COLO829 (cell line): ENCODE results near the gene ADK.
A peak's percentile ranks its signal among the peaks of the same experiment; 100 is the strongest.
"Not testable (repeated sequence)": the region's sequence is repeated elsewhere in the genome, so short reads cannot be mapped to it uniquely, and the experiment has no call there.

Experiments
- DNase-seq: peaks from one replicate; pipeline ENCODE4 v3.0.0; 2012; ENCODE audit warnings: low spot score

Gene ADK

GRCh38 chr10:74558403-74558802 lies 407.4 kb downstream of the ADK start:
- no peak for DNase-seq

GRCh38 chr10:74558897-74559296 lies 407.9 kb downstream of the ADK start:
- DNase-seq = no peak

GRCh38 chr10:74568896-74569295 lies 417.9 kb downstream of the ADK start:
- not testable (repeated sequence) for DNase-seq

- DNase-seq = not testable (repeated sequence)
Measured at GRCh38 chr10:74573497-74573896, 422.5 kb downstream of the ADK start.

DNA sequence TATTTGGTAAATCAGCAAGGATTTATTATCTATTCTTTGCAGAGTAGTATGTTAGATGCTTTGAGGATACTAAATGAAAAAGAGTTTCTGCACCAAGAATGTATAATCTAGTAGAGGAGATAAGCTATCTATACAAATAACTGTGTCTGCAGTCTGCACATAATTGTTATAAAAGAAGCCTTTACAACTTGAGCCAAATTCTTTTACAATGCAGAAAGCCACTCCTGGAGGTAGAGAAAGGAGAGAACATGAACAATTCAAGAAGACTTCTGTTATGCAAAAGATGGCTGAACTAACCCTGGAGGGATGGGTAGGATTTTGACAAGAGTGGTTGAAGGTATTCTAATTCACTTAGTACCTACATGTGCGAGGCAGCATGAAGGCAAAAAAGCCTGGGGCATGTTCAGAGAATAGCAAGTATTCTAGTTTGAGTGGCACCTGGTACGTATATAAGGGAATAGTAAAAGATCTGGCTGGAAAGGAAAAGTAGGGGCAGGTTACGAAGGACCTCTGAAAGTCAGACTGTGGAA lies 424.2 kb downstream of the ADK start:
- no peak for DNase-seq

- no peak for DNase-seq
Measured at GRCh38 chr10:74575912-74576311, 424.9 kb downstream of the ADK start.

GRCh38 chr10:74576586-74576985 lies 425.6 kb downstream of the ADK start:
- DNase-seq = no peak

DNA sequence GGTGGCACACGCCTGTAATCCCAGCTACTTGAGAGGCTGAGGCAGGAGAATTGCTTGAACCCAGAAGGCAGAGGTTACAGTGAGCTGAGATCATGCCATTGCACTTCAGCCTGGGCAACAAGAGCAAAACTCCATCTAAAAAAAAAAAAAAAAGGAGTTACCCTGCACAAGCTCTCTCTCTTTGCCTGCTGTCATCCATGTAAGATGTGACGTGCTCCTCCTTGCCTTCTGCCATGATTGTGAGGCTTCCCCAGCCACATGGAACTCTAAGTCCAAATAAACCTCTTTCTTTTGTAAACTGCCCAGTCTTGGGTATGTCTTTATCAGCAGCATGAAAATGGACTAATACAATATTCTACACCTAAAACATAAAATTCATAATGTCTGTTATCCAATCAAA lies 429.4 kb downstream of the ADK start:
- not testable (repeated sequence) for DNase-seq

GRCh38 chr10:74582566-74582965 lies 431.5 kb downstream of the ADK start:
- DNase-seq = no peak

GRCh38 chr10:74585231-74586087 lies 434.4 kb downstream of the ADK start:
- no peak for DNase-seq

GRCh38 chr10:74586088-74586585 lies 435.1 kb downstream of the ADK start:
- no peak for DNase-seq

- no peak for DNase-seq
Measured at GRCh38 chr10:74587109-74587854, 436.3 kb downstream of the ADK start.

DNA sequence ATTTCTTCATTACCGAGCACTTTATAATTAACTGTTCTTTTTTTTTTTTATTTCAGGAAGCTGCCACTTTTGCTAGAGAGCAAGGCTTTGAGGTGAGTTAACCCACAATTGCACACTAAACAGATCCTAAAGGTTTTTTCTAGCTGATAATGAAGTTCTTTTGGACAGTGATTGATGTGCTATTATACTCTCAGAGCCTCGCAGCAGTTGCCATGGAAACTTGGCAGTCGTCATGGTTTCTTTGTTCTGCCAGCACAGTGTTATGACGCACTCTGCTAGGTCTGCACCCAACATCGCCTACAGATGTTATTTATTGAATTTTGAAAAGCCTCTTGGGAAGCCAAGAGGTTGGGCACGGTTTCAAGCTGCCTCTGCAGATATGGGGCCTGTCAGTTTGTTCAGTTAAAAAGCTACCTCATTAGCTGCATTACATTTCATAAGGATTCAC lies 438.2 kb downstream of the ADK start:
- DNase-seq = peak; percentile 92

DNA sequence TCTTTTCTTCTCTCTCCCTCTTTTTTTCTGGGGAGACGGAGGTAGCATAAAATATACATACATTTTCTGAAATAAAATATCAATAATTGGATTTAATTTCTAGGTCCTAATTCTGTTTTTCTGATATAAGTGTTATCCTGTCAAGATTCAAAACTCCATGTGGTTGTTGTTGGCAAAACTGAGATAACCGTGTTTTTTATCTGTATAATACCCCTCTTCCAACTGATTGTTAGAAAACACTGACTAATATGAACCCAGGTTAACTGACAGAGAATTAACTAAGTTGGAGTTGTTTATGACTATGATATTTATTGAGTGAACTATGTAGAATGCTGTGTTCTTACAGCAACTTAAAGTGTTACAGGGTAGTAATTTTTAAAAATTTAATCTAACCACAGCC lies 438.8 kb downstream of the ADK start:
- no peak for DNase-seq

DNA sequence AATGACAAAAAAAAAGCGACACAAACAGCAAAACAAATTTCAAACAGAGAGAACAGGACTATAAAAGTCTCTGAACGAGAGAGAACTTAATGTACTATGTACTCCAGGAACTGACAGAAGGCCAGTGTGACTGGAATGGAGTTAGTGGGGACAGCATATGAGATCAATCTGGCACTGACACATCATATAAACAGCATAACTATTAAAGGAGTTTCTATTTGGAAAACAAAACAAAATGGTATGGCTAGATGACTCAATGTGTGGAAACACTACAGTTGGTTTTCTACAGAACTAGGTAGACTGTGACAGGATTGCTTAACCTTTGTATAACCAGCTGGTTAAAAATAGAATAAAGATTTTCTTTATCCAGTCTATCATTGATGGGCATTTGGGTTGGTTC lies 442.4 kb downstream of the ADK start:
- no peak for DNase-seq

- DNase-seq = no peak
Measured at GRCh38 chr10:74596713-74597112, 445.7 kb downstream of the ADK start.

DNA sequence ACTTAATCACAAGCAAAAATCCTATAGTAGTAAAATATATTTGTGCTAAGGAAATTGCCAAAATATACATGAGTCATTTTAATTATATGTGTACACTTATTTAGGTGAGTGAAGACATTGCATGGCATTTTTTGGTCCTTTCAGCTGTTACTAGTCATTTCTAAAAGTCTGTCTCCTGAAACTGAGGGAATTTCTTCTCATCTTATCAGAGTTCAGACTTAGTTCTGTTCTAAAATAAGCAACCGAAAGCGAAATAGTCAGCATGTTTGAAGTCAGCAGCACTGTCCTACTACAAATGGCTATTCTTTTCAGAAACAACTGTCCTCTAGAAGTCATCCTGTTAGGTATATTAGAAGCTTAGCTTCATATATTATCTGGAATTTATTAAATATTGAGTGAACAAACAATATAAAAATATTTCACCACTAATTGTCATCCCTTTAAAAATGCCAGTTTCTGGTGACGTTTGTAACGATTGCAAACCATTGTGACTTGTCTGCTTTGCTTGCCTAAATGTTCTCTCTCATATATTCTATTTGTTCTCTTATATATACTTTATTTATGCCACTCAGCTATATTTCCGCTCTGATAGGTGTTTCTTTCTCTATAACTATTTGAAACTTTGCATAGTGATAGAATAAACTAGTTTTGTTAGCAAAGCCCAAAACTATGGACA lies 448.0 kb downstream of the ADK start:
- DNase-seq = no peak

- DNase-seq = no peak
Measured at GRCh38 chr10:74599672-74600071, 448.7 kb downstream of the ADK start.

- DNase-seq = no peak
Measured at GRCh38 chr10:74600170-74600569, 449.1 kb downstream of the ADK start.

DNA sequence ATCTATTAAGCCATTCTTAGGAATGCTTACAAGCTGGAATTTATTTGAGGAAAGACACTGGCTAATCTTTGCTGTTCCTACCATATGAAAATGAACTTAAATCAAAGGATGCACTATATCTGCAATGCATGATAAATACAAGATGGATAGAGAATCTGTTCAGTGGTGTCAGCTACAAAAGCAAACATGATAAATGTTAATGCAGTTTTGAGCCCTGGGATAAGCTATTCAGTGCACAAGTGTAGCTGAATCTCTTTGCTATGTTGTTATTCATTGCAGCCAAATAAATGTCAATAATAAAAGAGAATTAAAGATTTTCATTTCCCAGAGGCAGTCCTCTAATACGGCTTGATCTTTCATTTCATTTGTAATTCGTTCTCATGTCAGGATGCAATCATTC lies 451.6 kb downstream of the ADK start:
- no peak for DNase-seq

GRCh38 chr10:74610299-74610698 lies 459.3 kb downstream of the ADK start:
- DNase-seq = no peak

- no peak for DNase-seq
Measured at GRCh38 chr10:74612195-74612594, 461.2 kb downstream of the ADK start.
